ENCODE data around the gene MEG3. TPM values are rescaled to one million over a fixed set of nuclear protein-coding genes. Genes with fewer than 3 reads are reported as not detected.
A peak's percentile ranks its signal among the peaks of the same experiment; 100 is the strongest.

Gene MEG3
- total RNA-seq, 2 donors from 2014 or later = 56.2 to 99.4 TPM

DNA sequence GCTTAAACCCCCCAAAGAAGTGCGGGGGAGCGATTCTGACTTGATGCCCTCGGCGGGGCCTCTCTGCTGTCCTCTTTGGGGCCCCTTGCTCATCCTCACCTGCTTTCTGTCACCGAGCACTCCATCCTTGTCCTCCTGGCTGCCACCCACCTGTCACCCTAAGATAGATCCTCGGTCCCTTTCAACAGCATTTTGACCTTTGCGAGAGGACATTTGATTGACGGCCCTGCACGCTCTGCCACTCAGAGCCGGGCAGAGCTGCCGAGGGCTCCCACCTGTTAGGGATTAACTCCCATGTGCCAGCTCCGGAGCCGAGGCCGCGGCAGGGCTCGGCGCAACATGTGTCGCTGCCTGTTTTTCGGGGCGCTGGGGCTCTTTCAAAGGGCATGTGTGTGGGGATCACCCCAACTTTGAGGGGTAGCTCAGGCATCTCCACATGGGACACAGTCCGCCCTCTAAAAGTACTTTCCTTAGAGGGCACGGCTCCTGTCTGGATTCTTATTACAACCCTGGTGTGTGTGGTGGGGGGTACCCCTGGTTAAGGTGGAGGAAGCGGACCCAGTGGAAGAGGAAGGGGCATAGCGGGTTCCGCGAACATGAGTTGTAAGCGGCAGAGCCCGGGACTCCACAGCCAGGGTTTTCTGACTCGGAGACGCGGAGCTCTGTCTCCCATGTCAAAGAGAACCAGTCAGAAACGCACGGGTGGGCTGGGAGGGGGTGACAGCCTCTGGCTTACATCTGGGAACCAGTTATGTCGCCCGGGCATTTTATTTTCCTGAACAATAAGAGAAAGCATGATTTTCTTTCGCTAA, 811 bp upstream of the MEG3 start:
- intact Hi-C loops (cut with DNase I) = no loop called here
- peak; percentile 63 for DNase-seq (ENCODE audit: low spot score)

- DNase-seq (ENCODE audit: low spot score) = peak; percentile 67
- intact Hi-C loops (cut with DNase I) = no loop called here
Observed at GRCh38 chr14:100826391-100827100, 628 bp downstream of the MEG3 start.

DNA sequence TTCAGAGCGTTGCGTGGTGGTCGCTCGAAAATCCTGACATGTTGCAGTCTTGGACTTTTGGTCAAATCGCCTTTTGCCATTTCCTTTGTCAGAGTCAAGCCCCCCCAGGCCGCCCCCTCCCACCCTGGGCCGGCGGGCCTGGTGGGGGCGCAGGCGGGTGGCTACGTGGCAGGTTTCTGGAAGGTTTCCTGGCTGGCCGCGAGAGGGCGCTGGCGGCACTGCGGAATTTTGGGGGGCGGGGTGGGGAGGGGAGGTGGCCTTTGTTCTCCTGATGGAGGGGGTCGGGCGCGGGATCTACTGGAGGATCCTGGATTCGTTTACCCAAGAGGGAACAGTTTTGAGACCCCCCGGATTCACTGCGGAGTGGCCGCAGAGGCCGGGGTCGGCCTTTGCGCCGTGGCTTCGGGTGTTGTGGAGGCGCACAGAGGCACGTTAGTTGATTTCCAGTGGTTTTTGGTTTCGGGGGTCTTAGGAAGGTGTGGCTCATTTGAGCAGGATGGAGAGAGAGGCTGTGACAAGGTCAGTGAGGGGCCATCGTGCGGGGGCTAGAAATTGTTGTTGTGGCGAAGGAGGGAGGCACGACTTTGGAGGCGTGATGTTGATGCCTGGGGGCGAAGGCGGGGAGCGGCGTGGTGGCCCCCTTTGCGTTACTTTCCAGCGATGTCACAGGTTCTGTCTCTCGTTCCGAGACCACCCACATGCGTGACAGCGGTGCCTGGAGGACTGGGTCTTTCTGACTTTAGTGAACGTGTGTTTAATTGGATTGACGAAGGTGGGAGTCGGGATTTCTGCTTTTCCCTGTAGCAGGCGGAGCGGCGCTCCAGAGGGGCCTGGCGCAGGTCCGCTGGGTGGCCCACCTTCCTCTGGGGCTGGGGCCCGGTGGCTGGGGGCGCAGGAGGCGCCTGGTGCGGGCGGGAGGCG, 1.4 kb downstream of the MEG3 start:
- intact Hi-C loops (cut with DNase I) = no loop called here
- DNase-seq (ENCODE audit: low spot score) = no peak

DNA sequence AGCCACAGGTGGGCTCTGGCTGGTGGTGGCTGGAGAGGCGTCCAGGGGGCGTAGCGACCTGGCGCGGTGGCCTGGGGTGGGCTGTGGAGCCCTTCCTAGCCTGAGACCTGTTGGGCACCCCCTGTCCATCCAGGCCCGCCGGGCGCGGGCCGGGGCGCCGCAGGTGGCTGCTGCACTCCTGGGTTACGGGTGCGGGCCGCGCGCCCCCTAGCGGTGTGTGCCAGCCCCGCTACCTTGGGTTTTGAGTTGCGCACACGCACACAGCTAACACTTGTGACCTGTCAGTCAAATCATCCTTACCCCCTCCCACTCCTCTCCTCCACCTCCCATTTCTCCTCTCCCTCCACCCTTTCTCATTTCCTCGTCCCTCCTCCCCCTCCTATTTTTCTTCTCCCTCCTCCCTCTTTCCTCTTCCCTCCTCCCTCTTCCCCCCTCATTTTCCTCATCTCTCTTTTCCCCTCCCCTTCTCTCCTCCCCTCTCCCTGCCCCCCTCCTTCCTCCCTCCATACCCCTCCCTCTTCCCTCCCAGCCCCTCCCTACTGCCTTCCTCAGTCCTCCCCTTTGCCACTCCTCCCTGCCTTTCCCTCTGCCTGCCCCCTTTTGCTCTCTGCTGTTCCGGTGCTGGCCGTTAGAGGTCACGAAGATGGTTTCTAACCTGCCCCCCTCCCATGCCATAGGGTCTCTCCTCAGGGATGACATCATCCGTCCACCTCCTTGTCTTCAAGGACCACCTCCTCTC, 2.3 kb downstream of the MEG3 start:
- intact Hi-C loops (cut with DNase I) = no loop called here
- DNase-seq (ENCODE audit: low spot score) = no peak

- intact Hi-C loops (cut with DNase I) = no loop called here
- DNase-seq (ENCODE audit: low spot score) = no peak
Observed at GRCh38 chr14:100830681-100831080, 4.8 kb downstream of the MEG3 start.

DNA sequence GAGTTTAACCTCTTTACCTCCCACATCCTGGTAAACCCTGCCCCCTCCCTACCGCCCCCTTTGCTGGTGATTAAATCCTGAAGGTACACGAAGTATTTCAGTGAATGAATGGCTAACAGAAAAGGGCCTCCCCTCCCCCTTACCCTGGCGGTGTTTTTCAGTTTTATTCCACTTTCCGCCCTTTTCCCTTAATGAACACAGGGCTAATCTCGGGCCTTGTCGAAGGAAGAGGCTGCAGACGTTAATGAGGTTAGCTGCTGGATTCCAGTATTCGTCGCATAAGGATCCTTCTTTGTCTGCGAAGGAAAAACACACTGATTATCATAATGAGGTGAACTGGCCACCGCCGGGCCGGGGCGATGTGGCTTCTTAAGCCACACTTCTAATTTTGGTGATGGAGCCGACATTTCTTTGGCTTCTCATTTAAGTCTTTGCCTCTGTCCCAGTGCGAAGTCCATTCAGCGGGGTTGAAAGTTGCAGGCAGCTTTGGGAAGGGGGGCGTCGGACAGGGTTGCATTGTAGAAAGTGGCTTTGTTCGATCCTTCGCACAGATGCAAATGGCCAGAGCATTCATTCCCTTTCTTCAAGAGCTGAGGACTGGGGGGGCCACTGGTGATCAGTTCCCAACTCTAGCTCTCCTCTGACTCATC, 6.5 kb downstream of the MEG3 start:
- intact Hi-C loops (cut with DNase I) = no loop called here
- DNase-seq (ENCODE audit: low spot score) = peak; percentile 26

GRCh38 chr14:100834082-100834793, 8.3 kb downstream of the MEG3 start:
- DNase-seq (ENCODE audit: low spot score) = peak; percentile 32
- intact Hi-C loops (cut with DNase I) = no loop called here

DNA sequence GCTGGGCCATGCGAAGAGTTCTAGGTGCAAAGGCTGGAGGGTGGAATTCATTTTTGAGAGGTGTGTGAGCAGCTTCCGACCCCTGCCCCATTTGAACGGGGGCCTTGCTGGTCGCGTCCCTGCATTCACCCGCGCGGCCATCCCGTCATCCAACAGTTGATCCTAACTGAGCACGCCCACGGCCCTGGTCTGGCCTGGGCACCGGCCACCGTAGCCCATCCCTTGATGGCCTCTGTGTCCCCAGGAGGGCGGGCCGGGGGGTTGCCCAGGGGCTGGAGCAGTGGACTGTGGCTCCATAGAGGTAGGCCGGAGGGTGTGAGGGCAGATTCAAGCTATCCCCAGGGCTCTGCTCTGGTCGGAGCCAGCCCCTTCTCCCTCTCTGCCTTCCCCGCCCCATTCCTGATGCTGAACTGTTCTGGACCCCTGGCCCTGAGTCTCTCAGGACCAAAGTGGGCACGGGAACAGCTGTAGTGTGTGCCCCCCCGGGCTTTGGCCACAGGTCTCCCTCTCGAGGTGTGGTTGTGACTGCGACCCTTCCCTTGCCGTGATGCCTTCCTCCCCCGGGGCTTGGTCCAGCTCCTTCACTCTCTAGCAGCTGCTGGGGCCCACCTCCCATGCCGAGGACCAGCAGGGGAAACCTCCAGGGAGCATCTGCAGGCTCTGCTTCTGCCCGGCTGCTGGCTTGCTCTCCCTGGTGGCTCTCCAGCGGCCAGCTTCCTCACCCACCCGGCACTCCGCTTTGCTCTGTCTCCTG, 9.1 kb downstream of the MEG3 start:
- intact Hi-C loops (cut with DNase I) = no loop called here
- DNase-seq (ENCODE audit: low spot score) = peak; percentile 70

DNA sequence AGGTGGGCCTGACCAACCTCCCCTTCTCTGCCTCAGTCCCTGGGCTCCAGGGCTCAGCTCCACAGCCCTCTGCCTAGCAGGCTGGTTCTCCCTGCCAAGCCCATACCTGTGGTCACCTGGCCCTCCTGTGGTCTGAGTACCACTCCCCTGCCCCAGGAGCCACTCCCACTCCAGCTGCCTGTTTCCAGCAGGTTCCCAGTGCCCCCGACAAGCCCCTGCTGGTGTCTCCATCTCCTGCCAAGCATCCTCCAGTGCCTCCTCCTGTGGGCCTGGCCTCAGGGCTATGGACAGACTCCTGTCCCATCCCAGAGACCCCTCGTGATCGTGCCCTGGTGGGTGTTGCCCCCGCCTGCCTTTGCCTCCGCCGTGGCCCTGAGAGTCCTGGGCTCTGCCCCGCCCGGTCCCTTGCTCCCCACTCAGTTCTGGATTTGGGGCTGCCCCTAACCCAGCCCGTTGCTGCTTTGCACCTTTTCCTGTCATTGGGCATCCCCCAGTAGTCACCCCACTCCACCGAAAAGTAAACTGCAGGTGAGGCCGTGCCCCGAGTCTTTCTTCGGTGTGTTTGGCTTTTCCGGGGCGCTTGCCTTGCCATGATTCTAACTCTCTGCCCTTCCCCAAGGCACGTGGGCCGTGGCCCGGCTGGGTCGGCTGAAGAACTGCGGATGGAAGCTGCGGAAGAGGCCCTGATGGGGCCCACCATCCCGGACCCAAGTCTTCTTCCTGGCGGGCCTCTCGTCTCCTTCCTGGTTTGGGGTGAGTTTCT, 9.8 kb downstream of the MEG3 start:
- DNase-seq (ENCODE audit: low spot score) = peak; percentile 77

GRCh38 chr14:100836311-100836805, 10.4 kb downstream of the MEG3 start:
- peak; percentile 65 for DNase-seq (ENCODE audit: low spot score)
- intact Hi-C loops (cut with DNase I) = no loop called here

More for the DNA sequence above, 9.8 kb downstream of the MEG3 start:
- intact Hi-C loops (cut with DNase I) = no loop called here

- peak; percentile 69 for DNase-seq (ENCODE audit: low spot score)
- intact Hi-C loops (cut with DNase I) = no loop called here
Observed at GRCh38 chr14:100836941-100837804, 11.3 kb downstream of the MEG3 start.

GRCh38 chr14:100837805-100838350, 12.0 kb downstream of the MEG3 start:
- DNase-seq (ENCODE audit: low spot score) = peak; percentile 42
- intact Hi-C loops (cut with DNase I) = no loop called here

DNA sequence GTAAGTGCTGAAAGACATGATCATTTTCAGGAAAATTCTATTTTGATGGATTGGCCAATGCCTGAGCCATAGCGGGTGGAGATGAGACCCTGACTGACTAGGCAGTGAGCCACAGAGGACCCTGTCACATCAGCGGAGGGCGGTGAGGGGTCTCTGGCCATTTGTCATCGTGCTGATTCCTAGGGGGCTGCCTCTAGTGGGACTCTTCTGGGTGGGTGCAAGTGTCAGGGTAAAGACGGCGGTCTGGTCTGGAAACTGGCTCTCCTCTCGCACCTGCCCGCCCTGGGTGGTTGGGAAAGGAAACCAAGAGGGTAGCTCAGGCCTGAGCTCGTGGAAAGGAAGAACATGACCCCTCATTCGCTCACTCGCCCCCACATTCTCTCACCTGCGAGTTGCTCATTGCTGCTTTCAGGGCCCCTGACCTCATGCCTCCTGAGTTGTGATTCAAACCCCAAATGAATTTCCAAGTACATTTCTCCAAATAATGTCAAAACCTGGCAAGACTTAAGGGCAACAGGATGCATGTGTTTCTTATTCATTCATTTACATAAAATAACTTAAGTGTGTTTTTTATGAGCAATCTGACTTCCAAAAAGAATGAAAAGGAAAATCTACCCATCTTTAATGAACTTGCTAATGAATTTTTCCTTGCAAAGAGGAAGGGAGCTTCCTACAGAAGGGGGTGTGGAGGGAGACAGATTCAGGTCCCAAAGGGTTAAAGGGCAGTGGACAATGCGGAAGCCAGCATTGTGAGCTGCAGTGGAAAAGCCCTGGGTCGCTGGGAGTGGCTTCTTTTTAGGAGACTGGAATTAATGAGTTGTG, 12.8 kb downstream of the MEG3 start:
- DNase-seq (ENCODE audit: low spot score) = peak; percentile 66
- intact Hi-C loops (cut with DNase I) = no loop called here

- intact Hi-C loops (cut with DNase I) = no loop called here
- no peak for DNase-seq (ENCODE audit: low spot score)
Observed at GRCh38 chr14:100839315-100839585, 13.3 kb downstream of the MEG3 start.

DNA sequence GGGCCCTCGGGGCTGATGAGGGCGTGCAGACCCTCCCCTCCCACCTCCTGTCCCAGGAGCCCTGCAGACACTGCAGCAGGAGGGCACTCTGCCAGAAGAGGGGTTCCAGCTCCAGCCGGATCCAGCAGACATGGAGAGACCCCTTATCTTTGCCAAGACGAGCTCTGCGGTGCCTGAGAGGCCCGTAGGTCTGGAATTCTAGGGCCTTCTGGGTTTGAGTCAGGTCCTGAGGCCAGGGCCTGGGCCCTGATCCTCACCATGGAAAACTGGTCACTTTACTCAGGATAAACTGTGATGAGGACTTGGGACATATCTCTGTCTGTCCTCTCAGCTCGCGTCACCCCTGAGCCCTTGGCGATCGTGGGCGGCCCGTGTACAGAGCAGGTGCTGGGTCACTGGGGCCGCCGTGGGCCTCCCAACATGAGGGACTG, 13.8 kb downstream of the MEG3 start:
- DNase-seq (ENCODE audit: low spot score) = peak; percentile 64
- intact Hi-C loops (cut with DNase I) = no loop called here
